GM18502 (cell line): ENCODE measurements around the gene TEDC1.

ENCODE experiments used
- ATAC-seq: cut with Tn5 transposase; IDR thresholded peaks from one replicate; pipeline ENCODE4 v1.9.1; 2021; ENCODE audit warnings: mild to moderate bottlenecking; ENCODE audit not compliant: unreplicated experiment, poor library complexity

Gene TEDC1

GRCh38 chr14:105483300-105484068, 7.6 kb upstream of the TEDC1 start:
- ATAC-seq: no peak

- ATAC-seq: no peak
Observed at GRCh38 chr14:105484069-105484996, 6.7 kb upstream of the TEDC1 start.

- ATAC-seq: no peak
Observed at GRCh38 chr14:105484997-105485393, 6.1 kb upstream of the TEDC1 start.

GRCh38 chr14:105485739-105486162, 5.3 kb upstream of the TEDC1 start:
- ATAC-seq: no peak

GRCh38 chr14:105486163-105486973, 4.7 kb upstream of the TEDC1 start, which contains the start of gene CRIP1:
TSS of gene CRIP1 (plus strand) at chr14:105486886. CDS start at chr14:105487260, 374 bp downstream.
- no peak for ATAC-seq

- ATAC-seq: no peak
Observed at GRCh38 chr14:105486974-105487448, 4.0 kb upstream of the TEDC1 start.

GRCh38 chr14:105487449-105487985, 3.5 kb upstream of the TEDC1 start:
- ATAC-seq: no peak

- no peak for ATAC-seq
Observed at GRCh38 chr14:105487986-105488777, 2.9 kb upstream of the TEDC1 start.

GRCh38 chr14:105488781-105489541, 2.1 kb upstream of the TEDC1 start:
- ATAC-seq: no peak

GRCh38 chr14:105489542-105490266, 1.3 kb upstream of the TEDC1 start:
- no peak for ATAC-seq

GRCh38 chr14:105490267-105490571, 827 bp upstream of the TEDC1 start:
- ATAC-seq: no peak

- ATAC-seq: no peak
Observed at GRCh38 chr14:105491366-105491973, 424 bp downstream of the TEDC1 start.

GRCh38 chr14:105492031-105492970, 1.3 kb downstream of the TEDC1 start:
- no peak for ATAC-seq

- no peak for ATAC-seq
Observed at GRCh38 chr14:105492971-105493871, 2.2 kb downstream of the TEDC1 start.

GRCh38 chr14:105493921-105494605, 3.0 kb downstream of the TEDC1 start:
- ATAC-seq: no peak
